D341Med (cell line): ENCODE measurements around the gene TMEM253.
A peak's percentile ranks its signal among the peaks of the same experiment; 100 is the strongest.

Source experiments
- DNase-seq: peaks from one replicate; pipeline ENCODE4 v3.0.0; 2012; ENCODE audit warnings: low spot score

Gene TMEM253

GRCh38 chr14:21100931-21101330 is at the start of gene TMEM253:
Gene TMEM253 (plus strand): TSS chr14:21101066. CDS start chr14:21101344, 278 bp downstream.
- DNase-seq = no peak

DNA sequence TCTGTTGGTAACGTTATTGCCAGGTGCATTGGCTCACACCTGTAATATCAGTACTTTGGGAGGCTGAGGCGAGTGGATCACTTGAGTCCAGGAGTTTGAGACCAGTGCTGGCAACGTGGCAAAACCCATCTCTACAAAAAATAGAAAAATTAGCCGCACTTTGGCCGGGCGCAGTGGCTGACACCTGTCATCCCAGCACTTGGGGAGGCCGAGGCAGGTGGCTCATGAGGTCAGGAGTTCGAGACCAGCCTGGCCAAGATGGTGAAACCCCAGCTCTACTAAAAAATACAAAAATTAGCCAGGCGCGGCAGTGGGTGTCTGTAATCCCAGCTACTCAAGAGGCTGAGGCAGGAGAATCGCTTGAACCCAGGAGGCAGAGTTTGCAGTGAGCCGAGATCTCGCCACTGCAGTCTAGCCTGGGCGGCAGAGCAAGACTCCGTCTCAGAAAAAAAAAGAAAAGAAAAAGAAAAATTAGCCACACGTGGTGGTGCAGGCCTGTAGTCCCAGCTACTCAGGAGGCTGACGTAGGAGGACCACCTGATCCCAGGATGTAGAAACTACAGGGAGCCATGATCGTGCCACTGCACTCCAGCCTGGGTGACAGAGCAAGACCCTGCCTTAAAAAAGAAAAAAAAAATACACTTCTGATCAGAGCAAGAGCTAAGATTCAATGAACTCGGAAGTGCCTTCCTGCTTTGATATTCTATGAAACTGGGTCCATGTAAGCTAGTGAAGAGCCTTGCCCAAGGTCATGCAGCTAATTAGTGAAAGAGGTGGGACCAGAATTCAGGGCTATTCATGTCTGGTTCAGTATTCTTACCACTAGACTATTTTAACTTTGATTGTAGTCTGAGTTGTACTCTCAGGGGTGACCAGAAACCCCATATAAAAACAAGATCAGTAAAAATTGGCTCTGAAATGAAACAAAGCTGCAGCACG is 47.4 kb upstream of the TMEM253 start:
- no peak for DNase-seq

DNA sequence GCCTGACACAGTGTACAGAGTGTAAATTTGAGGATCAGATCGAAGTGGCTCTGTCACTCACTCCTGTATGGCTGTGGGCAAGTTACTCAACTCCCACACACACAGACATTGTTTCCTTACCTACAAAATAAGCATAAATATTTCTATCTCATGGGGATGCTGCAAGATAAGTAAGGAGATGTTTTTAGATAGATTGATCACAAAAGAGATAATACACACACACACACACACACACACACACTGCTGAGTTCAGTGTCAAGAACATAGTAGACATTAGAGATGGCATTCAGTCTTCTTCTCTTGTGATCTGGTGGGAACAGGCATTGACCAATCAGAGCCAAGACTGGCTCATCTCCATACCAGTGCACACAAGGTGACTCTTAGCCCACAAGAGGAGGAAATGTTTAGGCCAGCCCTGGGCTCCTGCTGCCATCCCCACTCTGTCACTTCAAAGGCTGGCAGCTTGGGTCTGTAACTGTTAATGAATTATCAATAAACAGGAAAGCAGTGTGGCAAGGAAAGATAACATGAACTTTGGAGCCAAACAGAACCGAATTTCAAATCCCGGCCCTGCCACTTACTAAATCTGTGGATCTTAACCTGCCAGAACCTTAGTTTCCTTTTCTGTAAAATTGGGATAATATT is 46.6 kb upstream of the TMEM253 start:
- DNase-seq = no peak

- no peak for DNase-seq
Measured at GRCh38 chr14:21054768-21055145, 46.1 kb upstream of the TMEM253 start.

DNA sequence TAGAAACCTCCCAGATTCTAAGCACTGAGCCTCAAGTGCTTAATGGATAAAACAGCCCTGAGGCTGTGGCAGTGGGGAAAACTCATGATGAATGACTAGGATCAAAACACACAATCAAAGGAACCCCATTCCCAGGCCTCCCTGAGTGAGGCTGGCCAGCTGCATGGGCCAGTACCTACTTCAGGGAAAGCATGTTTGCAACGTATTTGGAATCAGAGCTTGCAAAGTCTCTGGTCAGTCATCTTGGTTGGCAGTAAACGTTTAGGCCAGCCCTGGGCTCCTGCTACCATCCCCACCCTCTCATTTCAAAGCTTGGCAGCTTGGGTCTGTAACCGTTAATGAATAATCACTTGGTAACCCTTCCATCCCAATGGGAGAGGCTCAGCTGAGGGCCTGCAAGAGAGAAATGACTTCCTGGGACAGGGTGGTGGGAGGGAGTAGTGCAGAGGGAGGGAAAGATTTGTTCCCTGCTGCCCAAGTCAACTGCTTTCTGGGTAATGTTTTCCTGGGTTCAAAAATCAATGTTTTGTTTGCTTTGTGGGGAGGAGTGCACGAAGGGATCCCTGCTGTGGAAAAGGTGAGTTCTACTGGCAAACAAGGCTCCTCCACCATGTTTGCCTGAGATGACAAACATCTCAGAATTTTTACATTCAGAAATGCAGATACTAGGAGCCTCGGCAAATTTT is 45.3 kb upstream of the TMEM253 start:
- no peak for DNase-seq

DNA sequence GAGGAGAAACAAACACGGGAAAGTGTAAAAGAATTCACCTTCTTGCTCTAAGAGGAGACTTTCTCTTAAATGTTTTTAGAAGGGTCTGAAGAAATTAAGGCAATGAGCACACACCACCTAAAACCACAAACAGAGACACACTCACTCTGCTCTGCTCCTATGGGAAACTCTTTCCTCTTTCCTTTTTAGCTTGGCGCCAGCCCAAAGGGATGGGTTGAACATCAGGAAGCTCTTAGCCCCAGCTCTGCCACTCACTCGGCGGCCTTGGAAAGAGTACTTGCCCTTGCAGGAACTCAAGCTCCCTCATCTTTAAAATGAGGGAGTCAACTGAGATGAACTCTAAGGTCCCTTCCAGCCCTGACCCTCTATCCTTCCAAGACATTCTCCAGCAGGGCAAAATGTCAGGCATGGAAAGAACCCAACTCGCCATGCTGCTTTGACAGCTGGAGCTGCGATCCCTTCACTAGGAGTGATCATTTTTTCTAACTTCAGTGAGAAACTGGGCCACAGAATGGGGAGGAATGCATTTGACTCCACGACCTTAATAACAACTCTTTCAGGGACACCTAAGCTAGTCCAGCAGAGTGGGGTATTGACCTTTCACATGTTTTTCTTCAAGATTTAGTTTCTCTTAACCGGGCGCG is 44.2 kb upstream of the TMEM253 start:
- no peak for DNase-seq

DNA sequence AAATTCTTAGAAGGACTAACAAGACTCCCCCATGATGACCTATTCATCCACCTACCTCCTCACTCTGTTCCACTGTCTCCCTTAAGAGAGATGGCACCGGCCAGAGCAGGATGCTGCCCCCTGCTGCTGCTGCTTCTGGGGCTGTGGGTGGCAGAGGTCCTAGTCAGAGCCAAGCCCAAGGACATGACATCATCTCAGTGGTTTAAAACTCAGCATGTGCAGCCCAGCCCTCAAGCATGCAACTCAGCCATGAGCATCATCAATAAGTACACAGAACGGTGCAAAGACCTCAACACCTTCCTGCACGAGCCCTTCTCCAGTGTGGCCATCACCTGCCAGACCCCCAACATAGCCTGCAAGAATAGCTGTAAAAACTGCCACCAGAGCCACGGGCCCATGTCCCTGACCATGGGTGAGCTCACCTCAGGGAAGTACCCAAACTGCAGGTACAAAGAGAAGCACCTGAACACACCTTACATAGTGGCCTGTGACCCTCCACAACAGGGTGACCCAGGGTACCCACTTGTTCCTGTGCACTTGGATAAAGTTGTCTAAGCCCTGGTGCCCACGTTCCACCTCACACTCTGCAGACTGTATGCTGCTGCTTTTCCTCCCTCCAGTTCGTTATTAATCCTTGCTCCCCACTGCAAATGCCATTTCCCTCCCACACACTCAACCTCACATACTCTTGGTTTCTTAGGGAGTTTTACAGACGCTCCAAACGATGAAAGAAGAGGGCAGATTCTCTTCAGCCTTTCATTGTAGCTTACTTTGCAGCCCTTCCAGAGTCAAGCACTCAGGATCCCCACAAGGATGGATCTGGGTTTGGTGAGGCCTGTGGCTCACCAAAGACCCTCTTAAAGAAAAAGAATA is 42.8 kb upstream of the TMEM253 start, which contains the start of gene RNASE8:
TSS of gene RNASE8 (plus strand) at position 20 of the 873 bp plus-strand sequence. CDS start at position 91, 71 bp downstream.
- DNase-seq = no peak

DNA sequence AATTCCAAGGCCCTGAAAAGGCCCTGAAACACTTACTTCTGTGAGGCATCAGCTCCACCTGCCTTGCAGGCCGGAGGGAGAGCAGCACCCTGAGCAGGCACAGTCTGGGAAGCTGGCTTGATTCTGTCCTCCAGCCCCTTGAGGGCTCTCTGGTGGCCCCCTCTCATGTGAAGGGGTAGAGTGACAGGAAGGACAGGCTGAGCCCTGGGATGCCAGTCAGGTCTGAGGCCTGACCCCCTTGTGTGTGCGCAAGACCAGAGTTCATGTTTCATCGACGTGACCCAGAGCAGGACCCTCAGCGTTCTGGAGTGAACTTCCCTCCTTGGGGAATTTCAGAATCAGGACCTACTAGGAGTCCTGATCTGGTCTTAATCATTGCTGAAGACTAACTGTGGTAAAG is 42.0 kb upstream of the TMEM253 start:
- DNase-seq = no peak

DNA sequence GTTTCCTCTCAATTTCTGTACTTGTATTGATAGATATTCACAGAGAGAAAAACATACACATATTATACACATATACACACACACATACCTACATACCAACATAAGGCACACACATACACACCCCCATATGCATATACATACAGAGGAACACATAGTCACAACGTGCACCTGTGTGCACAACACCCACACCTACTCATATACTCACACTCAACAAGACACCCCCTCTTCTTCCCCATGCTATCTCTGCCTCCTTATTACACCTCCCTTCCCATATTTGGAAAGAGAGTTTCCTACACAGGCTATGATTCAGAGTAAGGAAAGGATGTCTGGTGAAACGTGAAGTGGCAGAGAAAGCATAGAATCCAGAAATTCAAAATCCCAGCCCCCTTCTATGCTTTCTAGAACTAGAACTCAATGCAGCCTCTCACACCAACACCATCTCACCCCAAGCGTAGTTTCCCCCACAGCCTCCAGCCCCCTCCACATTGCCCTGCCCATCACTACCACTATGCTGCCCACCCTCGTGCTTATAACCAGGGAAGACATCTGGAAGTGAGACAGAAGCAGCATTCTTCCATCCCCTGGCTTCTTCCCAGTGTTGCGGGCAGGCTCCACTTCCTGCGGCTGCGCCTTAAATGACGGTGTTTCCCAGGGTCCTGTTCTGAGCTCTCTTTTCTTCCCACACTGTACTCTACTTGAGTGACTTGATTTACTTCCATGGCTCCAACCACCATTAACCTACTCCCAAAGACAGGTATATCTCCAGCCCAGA is 40.8 kb upstream of the TMEM253 start:
- no peak for DNase-seq

DNA sequence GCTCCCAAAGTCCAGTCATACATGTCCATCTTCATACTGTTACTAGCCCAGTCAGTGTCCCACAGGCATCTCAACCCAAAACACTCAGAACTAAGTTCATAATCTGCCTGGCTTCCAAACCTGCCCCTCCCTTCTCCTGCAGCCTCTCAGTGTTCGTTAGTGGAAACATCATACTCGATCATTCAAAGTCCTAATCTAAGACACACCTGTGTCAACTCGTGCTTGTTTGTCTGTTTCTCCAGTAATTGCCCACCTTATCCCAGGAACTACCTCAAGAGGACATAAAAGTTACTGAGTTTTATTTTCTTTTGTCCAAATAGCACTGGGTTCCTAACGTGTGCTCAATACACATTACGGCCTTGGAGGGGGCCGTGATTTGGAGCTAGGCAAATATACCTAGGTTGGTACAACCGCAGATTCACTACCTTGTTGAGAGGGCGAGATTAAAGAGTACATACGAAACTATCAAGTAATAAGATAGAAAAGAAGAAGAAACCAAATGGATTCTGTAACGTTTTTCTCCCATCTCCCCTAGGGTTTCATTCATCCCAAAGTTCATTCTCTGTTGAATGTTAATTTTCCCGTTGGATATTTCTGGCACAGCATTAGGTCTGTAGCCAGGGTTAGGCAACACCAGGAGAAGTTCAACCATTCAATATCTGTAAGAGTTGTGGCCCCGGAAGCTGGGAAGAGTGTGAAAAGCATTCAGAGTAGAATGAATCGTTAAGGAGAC is 40.1 kb upstream of the TMEM253 start:
- no peak for DNase-seq

- no peak for DNase-seq
Measured at GRCh38 chr14:21061347-21061668, 39.6 kb upstream of the TMEM253 start.

- DNase-seq = no peak
Measured at GRCh38 chr14:21063479-21063878, 37.4 kb upstream of the TMEM253 start.

GRCh38 chr14:21066882-21067502 is 33.9 kb upstream of the TMEM253 start:
- peak; percentile 59 for DNase-seq

GRCh38 chr14:21068521-21069387 is 32.1 kb upstream of the TMEM253 start:
- DNase-seq = peak; percentile 80

DNA sequence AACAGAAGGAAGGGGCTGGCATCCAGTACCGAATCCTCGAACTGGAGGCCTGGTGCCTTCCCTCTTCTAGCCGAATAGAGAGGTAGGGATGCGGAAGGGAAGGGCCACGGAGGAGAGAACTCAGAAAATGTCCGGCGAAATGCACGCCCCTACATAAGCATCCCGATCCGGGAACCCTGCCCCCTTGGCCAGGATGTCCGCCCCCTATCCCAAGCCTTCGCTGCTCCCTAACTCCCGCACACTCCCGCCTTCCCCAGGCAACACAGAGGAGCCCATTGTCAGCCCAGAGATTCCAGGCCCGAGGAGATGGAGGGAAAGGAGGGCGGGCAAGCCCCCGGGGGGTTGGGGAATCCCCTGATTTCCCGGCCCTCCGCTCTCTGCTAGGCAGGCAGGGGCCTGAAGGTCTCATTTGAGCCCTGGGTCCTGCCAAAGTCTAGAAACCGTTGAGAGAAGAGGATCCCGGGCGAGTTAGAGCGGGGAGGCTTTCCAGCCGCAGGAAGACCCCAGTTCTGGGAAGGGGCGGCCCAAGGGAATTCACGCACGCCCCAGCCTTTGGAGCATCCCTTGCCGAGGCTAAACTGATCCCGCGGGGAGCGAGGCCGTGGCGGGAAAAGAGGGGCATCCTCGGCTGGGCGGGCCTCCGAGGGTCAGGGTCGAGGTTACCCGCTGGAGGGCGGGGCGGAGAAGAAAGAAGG is 31.3 kb upstream of the TMEM253 start:
- DNase-seq = peak; percentile 45

- peak; percentile 65 for DNase-seq
Measured at GRCh38 chr14:21070083-21070609, 30.7 kb upstream of the TMEM253 start, which contains the start of gene ARHGEF40. Gene ARHGEF40 (plus strand): TSS chr14:21070304. CDS start chr14:21070397, 93 bp downstream.

GRCh38 chr14:21070610-21071224 is 30.1 kb upstream of the TMEM253 start:
- peak; percentile 47 for DNase-seq
